ENCODE results near the gene BCAT1. TPM values are rescaled to one million over a fixed set of nuclear protein-coding genes. Genes with fewer than 3 reads are reported as not detected.

The BCAT1 gene
- total and polyA plus RNA-seq, 11 donors: 0.57 to 28.9 (median 3.5) TPM

DNA sequence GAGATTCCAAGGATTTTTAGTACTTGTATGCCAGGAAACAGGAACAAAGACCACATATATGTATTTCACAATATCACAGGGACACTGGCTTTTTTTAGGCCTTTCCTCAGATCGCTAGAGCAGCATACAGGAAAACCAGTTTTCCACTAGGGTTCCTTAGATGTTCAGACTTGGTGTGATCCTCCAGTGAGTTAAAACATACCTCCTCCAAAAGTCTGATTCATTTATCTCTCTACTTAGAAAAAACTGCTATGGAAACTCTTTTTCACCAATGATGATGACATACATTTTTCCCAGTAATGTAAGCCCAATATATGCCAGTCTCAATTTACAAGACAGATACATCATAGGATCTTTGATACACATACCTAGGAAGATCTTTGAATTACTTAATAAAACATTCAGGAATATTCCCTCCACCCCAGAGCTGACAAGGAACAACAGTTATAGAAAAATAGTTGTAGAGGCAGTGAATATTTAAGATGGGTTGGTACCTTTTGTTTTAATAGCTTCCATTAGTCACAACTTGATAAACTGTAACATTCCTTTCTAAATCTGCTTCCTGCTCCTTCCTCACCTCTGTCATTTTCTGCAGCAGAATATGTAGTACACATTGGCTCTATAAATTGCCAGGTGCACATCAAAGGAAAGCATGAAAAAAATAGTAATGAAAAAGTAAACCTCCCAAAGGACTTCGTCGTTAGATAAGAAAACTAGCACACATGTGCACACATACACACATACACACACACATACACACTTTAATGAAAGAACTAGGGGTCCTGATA lies 27.5 kb downstream of the BCAT1 start:
- no peaks in the 10 kb centered on the region for H3K36me3 ChIP-seq
- no peaks in the 10 kb centered on the region for H3K27me3 ChIP-seq
- ATAC-seq (no peak), DNase-seq (no peak)
- no peak overlapping the region for H3K27ac ChIP-seq
- TF ChIP-seq, protein P1, sequence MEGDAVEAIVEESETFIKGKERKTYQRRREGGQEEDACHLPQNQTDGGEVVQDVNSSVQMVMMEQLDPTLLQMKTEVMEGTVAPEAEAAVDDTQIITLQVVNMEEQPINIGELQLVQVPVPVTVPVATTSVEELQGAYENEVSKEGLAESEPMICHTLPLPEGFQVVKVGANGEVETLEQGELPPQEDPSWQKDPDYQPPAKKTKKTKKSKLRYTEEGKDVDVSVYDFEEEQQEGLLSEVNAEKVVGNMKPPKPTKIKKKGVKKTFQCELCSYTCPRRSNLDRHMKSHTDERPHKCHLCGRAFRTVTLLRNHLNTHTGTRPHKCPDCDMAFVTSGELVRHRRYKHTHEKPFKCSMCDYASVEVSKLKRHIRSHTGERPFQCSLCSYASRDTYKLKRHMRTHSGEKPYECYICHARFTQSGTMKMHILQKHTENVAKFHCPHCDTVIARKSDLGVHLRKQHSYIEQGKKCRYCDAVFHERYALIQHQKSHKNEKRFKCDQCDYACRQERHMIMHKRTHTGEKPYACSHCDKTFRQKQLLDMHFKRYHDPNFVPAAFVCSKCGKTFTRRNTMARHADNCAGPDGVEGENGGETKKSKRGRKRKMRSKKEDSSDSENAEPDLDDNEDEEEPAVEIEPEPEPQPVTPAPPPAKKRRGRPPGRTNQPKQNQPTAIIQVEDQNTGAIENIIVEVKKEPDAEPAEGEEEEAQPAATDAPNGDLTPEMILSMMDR (IDR thresholded peaks at IDR 0.05): no peak
- TF ChIP-seq POLR2A (IDR thresholded peaks at IDR 0.05): no peak
- peaks cover 0 to 7% (median 0%) of the 10 kb centered on the region in 12 donors for H3K4me1 ChIP-seq
- intact Hi-C loops (cut with DNase I): no loop called here
- no peak overlapping the region for H3K4me3 ChIP-seq
- no peaks in the 10 kb centered on the region for H3K9me3 ChIP-seq
- WGBS, 4 donors: 67 to 76% (median 71%) methylated on average over 3 of the region's 3 CpGs

DNA sequence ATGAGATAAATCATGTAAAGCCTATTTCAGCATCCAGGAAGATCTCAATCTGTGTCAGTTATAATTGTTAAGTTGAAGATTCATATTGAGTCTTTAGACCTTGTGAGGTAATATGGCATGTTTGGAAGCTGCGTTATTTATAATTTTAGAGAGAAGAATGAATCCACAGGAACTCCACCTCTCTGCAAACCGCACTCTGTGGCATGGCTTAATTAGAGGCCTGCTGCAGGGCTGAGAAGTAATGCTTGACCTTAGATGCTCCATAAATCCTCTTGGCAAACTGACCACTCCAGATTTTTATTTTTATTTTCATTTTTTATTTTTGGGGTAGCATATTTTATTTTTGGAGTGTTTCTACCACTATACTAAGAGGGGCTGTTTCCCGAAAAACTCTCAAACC lies 28.8 kb downstream of the BCAT1 start:
- intact Hi-C loops (cut with DNase I): no loop called here
- no peak overlapping the region for H3K27ac ChIP-seq
- no peak for DNase-seq
- no peaks in the 10 kb centered on the region for H3K9me3 ChIP-seq
- TF ChIP-seq, protein P1 (IDR thresholded peaks at IDR 0.05): no peak
- TF ChIP-seq POLR2A (IDR thresholded peaks at IDR 0.05): no peak
- peaks cover 0 to 7% (median 0%) of the 10 kb centered on the region in 12 donors for H3K4me1 ChIP-seq
- 86 to 95% (median 90%) methylated on average over 3 of the region's 3 CpGs for WGBS, 4 donors
- no peaks in the 10 kb centered on the region for H3K27me3 ChIP-seq
- no peak overlapping the region for H3K4me3 ChIP-seq
- no peaks in the 10 kb centered on the region for H3K36me3 ChIP-seq
- no peak for ATAC-seq

DNA sequence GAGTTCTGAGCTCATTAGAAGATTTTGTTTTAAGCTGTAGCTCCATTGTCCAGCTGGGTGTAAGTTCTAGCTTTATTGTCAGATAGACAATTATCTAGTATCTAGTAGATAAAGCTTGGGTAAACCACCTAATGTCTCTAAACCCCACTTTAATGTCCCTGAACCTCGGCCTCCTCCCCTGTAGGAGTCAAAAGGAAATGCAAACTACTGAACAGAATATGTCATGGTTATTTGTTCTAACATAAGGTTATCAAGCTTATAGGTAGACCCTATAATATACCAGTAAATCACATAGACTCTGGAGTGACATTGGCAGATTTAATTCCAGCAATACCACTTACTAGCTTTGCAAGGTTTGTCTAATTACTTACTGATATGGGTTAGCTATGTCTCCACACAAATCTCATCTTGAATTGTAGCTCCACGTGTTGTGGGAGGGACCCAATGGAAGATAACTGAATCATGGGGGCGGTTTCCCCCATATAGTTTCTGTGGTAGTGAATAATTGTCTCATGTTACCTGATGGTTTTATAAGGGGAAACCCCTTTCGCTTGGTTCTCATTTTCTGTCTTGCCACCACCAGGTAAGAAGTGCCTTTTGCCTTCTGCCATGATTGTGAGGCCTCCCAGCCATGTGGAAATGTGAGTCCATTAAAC lies 29.4 kb downstream of the BCAT1 start:
- WGBS, 4 donors: 71 to 94% (median 84%) methylated on average over 4 of the region's 4 CpGs
- Histone ChIP-seq H3K27me3 (no peaks in the 10 kb centered on the region), H3K4me1 (peaks cover 0 to 7% (median 0%) of the 10 kb centered on the region in 12 donors), H3K4me3 (no peak overlapping the region), H3K27ac (no peak overlapping the region), H3K9me3 (no peaks in the 10 kb centered on the region), H3K36me3 (no peaks in the 10 kb centered on the region)
- DNase-seq: no peak
- ATAC-seq: no peak
- intact Hi-C loops (cut with DNase I): no loop called here
- no peak for TF ChIP-seq POLR2A (IDR thresholded peaks at IDR 0.05)
- TF ChIP-seq, protein P1 (IDR thresholded peaks at IDR 0.05): no peak

DNA sequence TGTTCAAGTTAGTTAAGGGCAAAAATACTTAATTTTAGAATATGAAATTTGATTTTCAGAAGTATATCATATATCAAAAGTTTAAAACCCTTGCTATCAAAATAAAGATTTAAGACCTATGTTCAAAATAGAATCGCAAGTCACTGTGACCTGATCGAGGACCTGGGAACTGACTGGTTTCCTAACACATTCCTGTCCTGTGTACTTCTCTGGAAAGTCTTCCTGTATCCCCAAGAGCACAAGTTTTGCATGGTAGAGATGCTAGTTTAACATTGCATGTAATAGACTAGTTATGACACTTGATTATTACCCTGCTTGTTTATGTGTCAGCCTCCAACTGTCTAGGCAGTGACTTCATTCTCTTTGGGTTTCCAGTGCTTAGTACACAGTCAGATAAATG lies 30.3 kb downstream of the BCAT1 start:
- no peak for ATAC-seq
- intact Hi-C loops (cut with DNase I): no loop called here
- no peak for DNase-seq
- no peaks in the 10 kb centered on the region for H3K27me3 ChIP-seq
- H3K27ac ChIP-seq: no peak overlapping the region
- 24 to 36% (median 30%) methylated on average over 2 of the region's 2 CpGs for WGBS, 4 donors
- no peaks in the 10 kb centered on the region for H3K36me3 ChIP-seq
- H3K4me3 ChIP-seq: no peak overlapping the region
- peaks cover 0 to 7% (median 0%) of the 10 kb centered on the region in 12 donors for H3K4me1 ChIP-seq
- TF ChIP-seq POLR2A (IDR thresholded peaks at IDR 0.05): no peak
- TF ChIP-seq, protein P1 (IDR thresholded peaks at IDR 0.05): no peak
- no peaks in the 10 kb centered on the region for H3K9me3 ChIP-seq
